Right lobe of liver (tissue), 4 donors: ENCODE measurements around the gene RHOT1.
"Not testable (repeated sequence)": the region's sequence is repeated elsewhere in the genome, so short reads cannot be mapped to it uniquely, and the experiment has no call there.

ENCODE experiments used
- CTCF ChIP-seq, 4 donors: fragments of 200-600 bp in 3 of 4; fragments of 450-650 bp in 1 of 4; IDR thresholded peaks; one replicate each; pipeline versions ENCODE4 v1.5.1 to v1.8.0; 2016 to 2022; ENCODE audit warnings: antibody characterized with exemption in 4 of 4, mild to moderate bottlenecking in 2 of 4
- POLR2A ChIP-seq: fragments of 450-650 bp; IDR thresholded peaks from one replicate; pipeline ENCODE4 v1.6.1; 2017; ENCODE audit warnings: antibody characterized with exemption, mild to moderate bottlenecking
- donor health status: DM: no; HTN: no; CAD: no.
- donor health status: DM: no; HTN: no; CAD: no.
- donor health status: DM: no; HTN: yes; CAD: no.

- TF ChIP-seq CTCF (IDR thresholded peaks at IDR 0.05); POLR2A: not testable (repeated sequence)
Observed at GRCh38 chr17:32128470-32128869, 13.8 kb upstream of the RHOT1 start.
